Activated CD4-positive, alpha-beta T cell treated with anti-CD3 and anti-CD28 coated beads for 4 hours (primary cell): Measurements from ENCODE around the gene ROPN1B.

ENCODE experiments used
- DNase-seq, 2 donors: peaks; one replicate each; pipeline ENCODE4 v3.0.0-alpha.2; 2020

Gene ROPN1B

GRCh38 chr3:126005951-126006350, 37.0 kb downstream of the ROPN1B start:
- no peak for DNase-seq

GRCh38 chr3:126008219-126008618, 39.2 kb downstream of the ROPN1B start:
- no peak for DNase-seq

- DNase-seq = no peak
Observed at GRCh38 chr3:126009181-126009580, 40.2 kb downstream of the ROPN1B start.

GRCh38 chr3:126013751-126014156, 44.8 kb downstream of the ROPN1B start:
- DNase-seq = no peak

- no peak for DNase-seq
Observed at GRCh38 chr3:126014252-126014651, 45.3 kb downstream of the ROPN1B start.

- no peak for DNase-seq
Observed at GRCh38 chr3:126015075-126015474, 46.1 kb downstream of the ROPN1B start.

- DNase-seq = no peak
Observed at GRCh38 chr3:126016616-126017015, 47.6 kb downstream of the ROPN1B start.

GRCh38 chr3:126017362-126017761, 48.4 kb downstream of the ROPN1B start:
- DNase-seq = no peak

GRCh38 chr3:126018545-126018944, 49.6 kb downstream of the ROPN1B start:
- no peak for DNase-seq

- no peak for DNase-seq
Observed at GRCh38 chr3:126018995-126019394, 50.0 kb downstream of the ROPN1B start.

- DNase-seq = no peak
Observed at GRCh38 chr3:126019683-126020082, 50.7 kb downstream of the ROPN1B start.

GRCh38 chr3:126021224-126021623, 52.2 kb downstream of the ROPN1B start:
- no peak for DNase-seq

GRCh38 chr3:126021702-126022101, 52.7 kb downstream of the ROPN1B start:
- DNase-seq = no peak

GRCh38 chr3:126022741-126023359, 53.9 kb downstream of the ROPN1B start:
- DNase-seq = no peak

- no peak for DNase-seq
Observed at GRCh38 chr3:126023390-126023789, 54.4 kb downstream of the ROPN1B start.

GRCh38 chr3:126024049-126024854, 55.3 kb downstream of the ROPN1B start:
- no peak for DNase-seq

GRCh38 chr3:126025116-126025729, 56.2 kb downstream of the ROPN1B start:
- no peak for DNase-seq

GRCh38 chr3:126025862-126026261, 56.9 kb downstream of the ROPN1B start:
- DNase-seq = no peak

- DNase-seq = no peak
Observed at GRCh38 chr3:126026277-126026751, 57.3 kb downstream of the ROPN1B start.

GRCh38 chr3:126026761-126027160, 57.8 kb downstream of the ROPN1B start:
- no peak for DNase-seq

GRCh38 chr3:126028096-126028495, 59.1 kb downstream of the ROPN1B start:
- DNase-seq = no peak

- DNase-seq = no peak
Observed at GRCh38 chr3:126029241-126029640, 60.3 kb downstream of the ROPN1B start.

- DNase-seq = no peak
Observed at GRCh38 chr3:126030455-126030854, 61.5 kb downstream of the ROPN1B start.

- no peak for DNase-seq
Observed at GRCh38 chr3:126031981-126032471, 63.0 kb downstream of the ROPN1B start.
